Forelimb muscle (tissue), 1 donor: ENCODE measurements around the gene PHKG1. TPM values are rescaled to one million over a fixed set of nuclear protein-coding genes. Genes with fewer than 3 reads are reported as not detected.
"Not testable (repeated sequence)": the region's sequence is repeated elsewhere in the genome, so short reads cannot be mapped to it uniquely, and the experiment has no call there.

Experiments used
- DNase-seq: peaks from one replicate; pipeline ENCODE4 v3.0.0-alpha.2; 2013; ENCODE audit warnings: low read depth
- polyA plus RNA-seq: library from polyadenylated mRNA; unstranded; fragments of 120-200 nt; gene quantifications from one replicate; pipeline ENCODE4 v1.2.1, GENCODE V29; 2013; ENCODE audit not compliant: insufficient read length

The PHKG1 gene
- polyA plus RNA-seq, 1 donor, result 41.5 TPM

GRCh38 chr7:56083150-56083785 is 9.5 kb downstream of the PHKG1 start:
- no peak for DNase-seq

GRCh38 chr7:56081626-56082340 is 11.0 kb downstream of the PHKG1 start:
- DNase-seq, result no peak

GRCh38 chr7:56080726-56081435 is 11.9 kb downstream of the PHKG1 start:
- not testable (repeated sequence) for DNase-seq

DNA sequence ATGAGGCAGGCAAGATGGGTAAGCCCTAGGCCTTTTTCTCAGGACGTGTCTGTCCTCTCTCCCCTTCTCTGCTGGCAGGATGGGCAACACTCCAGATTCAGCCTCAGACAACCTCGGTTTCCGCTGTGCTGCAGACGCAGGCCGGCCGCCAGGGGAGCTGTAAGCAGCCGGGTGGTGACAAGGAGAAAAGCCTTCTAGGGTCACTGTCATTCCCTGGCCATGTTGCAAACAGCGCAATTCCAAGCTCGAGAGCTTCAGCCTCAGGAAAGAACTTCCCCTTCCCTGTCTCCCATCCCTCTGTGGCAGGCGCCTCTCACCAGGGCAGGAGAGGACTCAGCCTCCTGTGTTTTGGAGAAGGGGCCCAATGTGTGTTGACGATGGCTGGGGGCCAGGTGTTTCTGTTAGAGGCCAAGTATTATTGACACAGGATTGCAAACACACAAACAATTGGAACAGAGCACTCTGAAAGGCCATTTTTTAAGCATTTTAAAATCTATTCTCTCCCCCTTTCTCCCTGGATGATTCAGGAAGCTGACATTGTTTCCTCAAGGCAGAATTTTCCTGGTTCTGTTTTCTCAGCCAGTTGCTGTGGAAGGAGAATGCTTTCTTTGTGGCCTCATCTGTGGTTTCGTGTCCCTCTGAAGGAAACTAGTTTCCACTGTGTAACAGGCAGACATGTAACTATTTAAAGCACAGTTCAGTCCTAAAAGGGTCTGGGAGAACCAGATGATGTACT is 13.1 kb downstream of the PHKG1 start:
- DNase-seq, result no peak

- no peak for DNase-seq
These were observed 14.6 kb downstream of the PHKG1 start for GRCh38 chr7:56078196-56078595.

GRCh38 chr7:56077681-56078080 is 15.1 kb downstream of the PHKG1 start:
- DNase-seq, result no peak

DNA sequence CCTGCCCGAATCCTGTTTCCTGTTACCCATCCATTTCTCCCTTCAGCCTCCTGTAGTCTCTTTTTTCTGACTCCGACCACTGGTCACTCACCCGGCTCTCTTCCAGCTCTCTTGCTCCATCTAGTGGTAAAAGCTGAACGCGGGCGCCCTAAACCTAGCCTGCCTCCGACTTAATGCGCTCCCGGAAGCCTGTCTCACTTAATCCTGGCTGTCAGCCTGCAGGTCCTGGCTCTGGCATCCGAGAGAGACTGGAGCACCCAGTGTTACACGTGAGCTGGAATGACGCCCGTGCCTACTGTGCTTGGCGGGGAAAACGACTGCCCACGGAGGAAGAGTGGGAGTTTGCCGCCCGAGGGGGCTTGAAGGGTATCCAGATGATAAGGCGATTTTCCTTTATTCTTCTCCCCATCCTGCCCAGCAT is 18.4 kb downstream of the PHKG1 start:
- no peak for DNase-seq

- not testable (repeated sequence) for DNase-seq
These were observed 26.4 kb downstream of the PHKG1 start for GRCh38 chr7:56066376-56066775.

- no peak for DNase-seq
These were observed 28.7 kb downstream of the PHKG1 start, which contains the start of gene SUMF2 for GRCh38 chr7:56063882-56064625. Gene SUMF2 (plus strand): TSS chr7:56064286. CDS start chr7:56064312, 26 bp downstream.

GRCh38 chr7:56063500-56063881 is 29.3 kb downstream of the PHKG1 start:
- DNase-seq, result no peak

DNA sequence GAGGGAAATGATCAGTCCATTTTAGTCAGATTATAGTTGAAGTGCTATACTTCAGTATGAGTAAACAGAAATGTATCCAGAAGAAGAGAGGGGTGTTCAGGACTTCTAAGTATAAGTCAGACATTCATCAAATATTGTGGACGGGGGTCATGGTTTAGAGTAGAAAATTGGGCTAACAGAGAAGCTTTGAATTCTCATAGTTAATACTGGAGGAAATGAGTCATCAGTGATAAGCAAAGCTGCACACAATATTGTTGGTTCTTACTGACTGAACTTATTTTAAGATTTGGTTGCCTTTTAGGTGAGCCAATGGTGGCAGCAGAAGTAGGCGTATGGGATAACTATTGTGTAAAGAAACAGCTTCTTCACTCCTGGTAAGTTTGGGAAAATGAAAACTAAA is 30.4 kb downstream of the PHKG1 start:
- DNase-seq, result no peak

- DNase-seq, result no peak
These were observed 38.8 kb downstream of the PHKG1 start for GRCh38 chr7:56053993-56054392.

DNA sequence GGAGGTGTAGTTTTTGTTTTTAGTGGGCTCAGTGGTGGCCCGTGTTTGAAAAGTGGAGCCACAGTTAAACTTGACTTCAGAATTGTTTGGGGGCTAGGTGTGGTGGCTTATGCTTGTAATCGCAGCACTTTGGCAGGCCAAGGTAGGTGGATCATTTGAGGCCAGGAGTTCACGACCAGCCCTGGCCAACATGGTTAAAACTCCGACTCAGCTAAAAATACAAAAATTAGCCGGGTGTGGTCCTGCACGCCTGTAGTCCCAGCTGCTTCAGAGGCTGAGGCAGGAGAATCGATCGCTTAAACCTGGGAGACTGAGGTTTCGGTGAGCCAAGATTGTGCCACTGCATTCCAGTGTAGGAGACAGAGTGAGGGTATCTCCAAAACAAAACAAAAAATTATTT is 39.4 kb downstream of the PHKG1 start:
- DNase-seq, result no peak

GRCh38 chr7:56051339-56052191 is 41.2 kb downstream of the PHKG1 start, which contains the start of the genes CCT6A and PSPH:
Gene CCT6A (plus strand): TSS chr7:56051765. CDS start chr7:56051849, 84 bp downstream.
Gene PSPH (minus strand): TSS chr7:56051444. CDS start chr7:56021212, 30,232 bp downstream.
- peak; percentile 90 for DNase-seq

DNA sequence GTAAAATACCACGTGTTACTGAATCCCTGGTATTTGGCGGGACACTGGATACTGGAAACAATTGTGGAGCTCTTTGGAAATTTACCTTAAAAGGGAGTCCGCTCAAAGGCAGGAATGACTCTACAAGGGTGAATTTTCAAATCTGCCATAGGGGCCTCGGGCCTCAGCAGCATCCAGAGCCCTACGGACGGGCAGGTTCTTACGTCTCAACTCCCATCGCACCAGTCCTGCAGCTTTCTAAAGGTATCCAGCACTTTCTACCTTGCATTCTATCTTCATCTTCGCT is 41.8 kb downstream of the PHKG1 start:
- DNase-seq, result no peak

DNA sequence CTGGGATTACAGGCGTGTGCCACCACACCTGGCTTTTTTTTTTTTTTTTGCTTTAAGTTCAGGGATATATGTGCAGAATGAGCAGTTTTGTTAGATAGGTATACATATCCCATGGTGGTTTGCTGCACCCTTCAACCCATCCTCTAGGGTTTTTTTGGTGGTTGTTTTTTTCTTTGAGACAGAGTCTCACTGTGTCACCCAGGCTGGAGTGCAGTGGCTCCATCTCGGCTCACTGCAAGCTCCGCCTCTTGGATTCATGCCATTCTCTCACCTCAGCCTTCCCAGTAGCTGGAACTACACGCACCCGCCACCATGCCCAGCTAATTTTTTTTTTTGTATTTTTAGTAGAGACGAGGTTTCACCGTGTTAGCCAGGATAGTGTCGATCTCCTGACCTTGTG is 44.0 kb downstream of the PHKG1 start:
- DNase-seq, result not testable (repeated sequence)

DNA sequence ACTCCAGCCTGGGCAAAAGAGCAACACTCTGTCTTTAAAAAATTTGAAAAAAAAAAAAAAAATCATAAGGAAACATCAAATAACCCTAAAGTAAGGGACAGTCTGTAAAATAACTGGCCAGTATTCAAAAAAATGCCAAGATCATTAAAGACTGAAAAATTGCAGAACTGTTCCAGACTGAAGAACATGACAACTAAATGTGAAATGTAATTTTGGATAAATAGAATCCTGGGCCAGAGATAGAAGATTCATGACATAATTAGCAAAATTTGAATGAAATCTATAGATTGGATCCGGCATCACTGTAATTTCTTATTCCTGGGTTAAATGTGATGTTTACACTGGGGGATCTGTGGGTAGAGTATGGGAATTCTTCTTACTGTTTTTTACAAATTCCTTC is 44.5 kb downstream of the PHKG1 start:
- no peak for DNase-seq

- DNase-seq, result not testable (repeated sequence)
These were observed 45.2 kb downstream of the PHKG1 start for GRCh38 chr7:56047446-56048116.

- DNase-seq, result no peak
These were observed 45.9 kb downstream of the PHKG1 start for GRCh38 chr7:56046721-56047445.
